IMR-90 (cell line): ENCODE data around the gene EME2. TPM values are rescaled to one million over a fixed set of nuclear protein-coding genes. Genes with fewer than 3 reads are reported as not detected.

Source experiments
- ATAC-seq: fragments of 200-7000 bp; cut with Tn5 transposase; 2 replicates; pipeline ENCODE4 v1.9.1; 2020; ENCODE audit warnings: low read depth, mild to moderate bottlenecking, moderate library complexity
- BruUV-seq: library from RNA; stranded (reverse); fragments of 400-500 nt; replicated peaks from 2 replicates; lab custom pipeline; 2021; lab: Mats Ljungman, UMichigan
- CTCF ChIA-PET: fragments of 300-600 bp; formaldehyde crosslinking; extraction: SDS; loops from one replicate; lab custom pipeline; 2021; ENCODE audit warnings: antibody characterized with exemption; lab: Yijun Ruan, JAX
- POLR2A ChIA-PET: fragments of 300-600 bp; sonication (Branson Sonifier 250); formaldehyde crosslinking; loops from one replicate; lab custom pipeline; 2022; ENCODE audit warnings: antibody characterized with exemption; ENCODE audit not compliant: unreplicated experiment; lab: Charles Lee
- DNase-seq: peaks from one replicate; pipeline ENCODE4 v3.0.0; 2013
- H2AFZ ChIP-seq: replicated peaks from 2 replicates; pipeline ENCODE3; 2013; ENCODE audit warnings: low read length, mild to moderate bottlenecking; ENCODE audit not compliant: poor library complexity
- H2AK5ac ChIP-seq: 2 replicates; pipeline ENCODE4 v1.6.1; 2013; ENCODE audit warnings: low read depth, low read length, inconsistent platforms
- H2AK9ac ChIP-seq: replicated peaks from 2 replicates; pipeline ENCODE3; 2013; ENCODE audit warnings: mild to moderate bottlenecking, low read depth, low read length, moderate library complexity; ENCODE audit not compliant: poor library complexity
- H2BK120ac ChIP-seq: 2 replicates; pipeline ENCODE4 v1.6.1; 2013; ENCODE audit warnings: low read depth, low read length, inconsistent platforms
- H2BK15ac ChIP-seq: 3 replicates; pipeline ENCODE4 v1.6.1; 2013; ENCODE audit warnings: low read depth, low read length, inconsistent platforms
- H2BK20ac ChIP-seq: 2 replicates; pipeline ENCODE4 v1.6.1; 2013; ENCODE audit warnings: low read depth, mild to moderate bottlenecking, inconsistent platforms, low read length, moderate library complexity
- H2BK5ac ChIP-seq: 2 replicates; pipeline ENCODE4 v1.6.1; 2013; ENCODE audit warnings: mild to moderate bottlenecking, low read depth, low read length, inconsistent platforms; ENCODE audit not compliant: poor library complexity, severe bottlenecking
- H3K14ac ChIP-seq: replicated peaks from 2 replicates; pipeline ENCODE4 v1.6.1; 2013; ENCODE audit warnings: low read depth, low read length, inconsistent platforms
- H3K18ac ChIP-seq: 2 replicates; pipeline ENCODE4 v1.6.1; 2013; ENCODE audit warnings: low read depth, low read length, control low read depth
- H3K23ac ChIP-seq: 2 replicates; pipeline ENCODE4 v1.6.1; 2013; ENCODE audit warnings: low read depth, low read length, inconsistent platforms
- H3K27ac ChIP-seq: 2 replicates; pipeline ENCODE4 v1.5.1; 2013; ENCODE audit warnings: mild to moderate bottlenecking, control low read depth, low read length; ENCODE audit not compliant: insufficient read depth
- H3K27me3 ChIP-seq: 2 replicates; pipeline ENCODE4 v1.6.1; 2013; ENCODE audit warnings: low read length; ENCODE audit not compliant: control insufficient read depth, insufficient read depth
- H3K36me3 ChIP-seq: 2 replicates; pipeline ENCODE4 v1.6.1; 2013; ENCODE audit warnings: low read length, mixed read lengths; ENCODE audit not compliant: control insufficient read depth, insufficient read depth
- H3K4ac ChIP-seq: 2 replicates; pipeline ENCODE4 v1.6.1; 2013; ENCODE audit warnings: low read depth, low read length, inconsistent platforms
- H3K4me1 ChIP-seq: 2 replicates; pipeline ENCODE4 v1.6.1; 2013; ENCODE audit warnings: low read length, mixed read lengths; ENCODE audit not compliant: control insufficient read depth, insufficient read depth
- H3K4me2 ChIP-seq: 2 replicates; pipeline ENCODE4 v1.6.1; 2013; ENCODE audit warnings: low read depth, mild to moderate bottlenecking, control low read depth, low read length, moderate library complexity
- H3K4me3 ChIP-seq: 2 replicates; pipeline ENCODE4 v1.5.1; 2013; ENCODE audit warnings: low read depth, mild to moderate bottlenecking, control low read depth, low read length, moderate library complexity; ENCODE audit not compliant: insufficient read depth
- H3K56ac ChIP-seq: 2 replicates; pipeline ENCODE4 v1.6.1; 2013; ENCODE audit warnings: low read length, inconsistent platforms; ENCODE audit not compliant: insufficient read depth; ENCODE audit errors: extremely low read depth
- H3K79me1 ChIP-seq, 2 experiments: 2 replicates each; pipeline ENCODE4 v1.6.1; 2013; ENCODE audit warnings: low read length in 2 of 2, inconsistent platforms in 1 of 2, low read depth in 1 of 2
- H3K9ac ChIP-seq: 2 replicates; pipeline ENCODE4 v1.6.1; 2013; ENCODE audit warnings: low read depth, low read length, control low read depth
- H3K9me1 ChIP-seq: 2 replicates; pipeline ENCODE4 v1.6.1; 2013; ENCODE audit warnings: low read length, inconsistent platforms; ENCODE audit not compliant: insufficient read depth
- H3K9me3 ChIP-seq: 2 replicates; pipeline ENCODE4 v1.6.1; 2013; ENCODE audit warnings: low read length; ENCODE audit not compliant: control insufficient read depth, insufficient read depth
- H4K20me1 ChIP-seq: 2 replicates; pipeline ENCODE4 v1.6.1; 2013; ENCODE audit warnings: low read length, inconsistent platforms; ENCODE audit not compliant: insufficient read depth
- H4K5ac ChIP-seq: 2 replicates; pipeline ENCODE4 v1.6.1; 2013; ENCODE audit warnings: mild to moderate bottlenecking, low read depth, low read length, control low read depth
- H4K8ac ChIP-seq, 2 experiments: 2 replicates each; pipeline ENCODE4 v1.6.1; 2013; ENCODE audit warnings: low read depth in 2 of 2, low read length in 2 of 2, control low read depth in 1 of 2, inconsistent platforms in 1 of 2
- H4K91ac ChIP-seq: 2 replicates; pipeline ENCODE4 v1.6.1; 2013; ENCODE audit warnings: low read depth, low read length, inconsistent platforms; ENCODE audit not compliant: insufficient read depth
- MXI1 ChIP-seq: IDR thresholded peaks from 2 replicates; pipeline ENCODE4 v1.6.1; 2012; ENCODE audit warnings: low read depth, mild to moderate bottlenecking, low read length, moderate library complexity, borderline replicate concordance
- POLR2A ChIP-seq: IDR thresholded peaks from 2 replicates; pipeline ENCODE4 v1.6.1; 2012; ENCODE audit warnings: mild to moderate bottlenecking, low read depth, low read length
- RAD21 ChIP-seq: IDR thresholded peaks from 2 replicates; pipeline ENCODE4 v1.6.1; 2012; ENCODE audit warnings: low read length, improper control_type of control experiment
- WGBS, 2 experiments: methylation state at CpG; one replicate each; pipeline versions ENCODE4 v1.1.5 to v1.1.7; 2013; ENCODE audit warnings: missing lambda C conversion rate in 2 of 2; ENCODE audit not compliant: insufficient read length in 1 of 2; ENCODE audit errors: extremely low coverage in 2 of 2; 5-methylcytosine and 5-hydroxymethylcytosine counted together
- dilution Hi-C: fragments of 300-500 bp; cut with HindIII; formaldehyde crosslinking; loops from one replicate; pipeline ENCODE4 v1.14.3; 2018; ENCODE audit warnings: low sequenced_read_pairs; ENCODE audit not compliant: unreplicated experiment
- in situ Hi-C: fragments of 300-500 bp; cut with MboI; formaldehyde crosslinking; loops from 3 replicates; pipeline ENCODE4 v1.14.3; 2019; ENCODE audit warnings: low sequenced_read_pairs, inconsistent platforms, mixed read lengths
- intact Hi-C: fragments of 100-400 bp; cut with micrococcal nuclease; formaldehyde crosslinking; loops from 2 replicates; pipeline ENCODE4 v1.10.0; 2022
- polyA plus RNA-seq, 3 experiments: library from polyadenylated mRNA; depleted of rRNA; stranded (reverse); fragments of >200 nt; gene quantifications; 2 replicates each; pipeline ENCODE4 v1.2.3, GENCODE V29; 2012; ENCODE audit warnings: low replicate concordance in 1 of 3
- total RNA-seq: library from RNA; depleted of rRNA; stranded (reverse); fragments of >200 nt; gene quantifications from 2 replicates; pipeline ENCODE4 v1.2.3, GENCODE V29; 2012
- TF ChIP-seq, protein P1 (sequence below): conservative IDR thresholded peaks from 2 replicates; pipeline ENCODE4 v1.5.1; 2012; ENCODE audit warnings: mild to moderate bottlenecking, low read depth, low read length, improper control_type of control experiment

Gene EME2
- total and polyA plus RNA-seq, 2 of the 4 experiments (the other 2 are of a cell fraction), result 1.3 to 9.6 TPM

DNA sequence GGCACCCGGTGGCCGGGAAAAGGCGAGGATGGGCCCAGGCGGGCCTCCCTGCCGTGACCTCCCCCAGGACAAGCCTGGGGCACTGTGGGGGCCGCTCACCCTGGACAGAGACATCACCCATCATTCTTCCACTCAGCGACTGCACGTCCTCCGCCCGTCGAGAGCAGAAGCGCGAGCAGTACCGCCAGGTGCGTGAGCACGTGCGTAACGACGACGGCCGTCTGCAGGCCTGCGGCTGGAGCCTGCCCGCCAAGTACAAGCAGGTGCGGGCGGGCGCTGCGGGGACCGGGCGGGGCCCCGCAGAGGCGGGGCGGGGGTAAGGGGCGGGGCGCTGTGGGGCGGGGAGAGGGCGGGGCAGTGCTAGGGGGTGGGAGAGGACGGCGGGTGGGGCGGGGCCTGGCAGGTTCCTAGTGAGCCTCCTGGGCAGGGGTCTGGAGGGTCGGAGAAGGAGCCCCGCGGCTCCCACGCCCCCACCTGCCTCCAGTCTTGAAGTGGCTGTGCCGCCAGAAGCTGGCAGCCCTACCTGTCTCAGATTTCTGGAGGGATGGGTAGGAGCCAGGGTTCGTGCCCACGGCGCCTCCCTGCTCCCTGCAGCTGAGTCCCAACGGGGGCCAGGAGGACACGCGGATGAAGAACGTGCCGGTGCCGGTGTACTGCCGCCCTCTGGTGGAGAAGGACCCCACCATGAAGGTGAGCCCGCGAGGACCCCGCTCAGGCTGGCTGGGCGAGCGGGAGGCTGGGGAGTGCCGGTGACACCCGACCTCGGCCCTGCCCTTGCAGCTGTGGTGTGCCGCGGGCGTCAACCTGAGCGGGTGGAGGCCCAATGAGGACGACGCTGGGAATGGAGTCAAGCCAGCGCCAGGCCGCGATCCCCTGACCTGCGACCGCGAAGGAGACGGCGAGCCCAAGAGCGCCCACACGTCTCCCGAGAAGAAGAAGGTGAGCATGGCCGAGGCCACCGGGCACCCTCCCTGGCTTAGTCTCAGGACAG, 8.8 kb upstream of the EME2 start:
- Histone ChIP-seq H3K9me1 (no peaks in the 10 kb centered on the region), H4K8ac (no peak overlapping the region), H3K27me3 (no peaks in the 10 kb centered on the region), H2AFZ (no peak overlapping the region), H3K27ac (no peak overlapping the region), H2BK120ac (no peak overlapping the region), H3K9ac (no peak overlapping the region), H3K4ac (no peak overlapping the region), H2AK9ac (no peak overlapping the region), H3K9me3 (no peaks in the 10 kb centered on the region), H4K5ac (no peak overlapping the region), H3K79me1 (no peaks in the 10 kb centered on the region), H3K4me3 (no peak overlapping the region), H2BK15ac (no peak overlapping the region), H3K14ac (no peak overlapping the region), H2BK5ac (no peak overlapping the region), H3K36me3 (peaks cover 83% of the 10 kb centered on the region), H3K18ac (no peak overlapping the region), H3K56ac (no peak overlapping the region), H3K4me2 (no peak overlapping the region), H4K91ac (no peak overlapping the region), H3K23ac (no peak overlapping the region), H2AK5ac (no peak overlapping the region), H4K20me1 (no peaks in the 10 kb centered on the region; the same call in 1 of the 2 replicates), H2BK20ac (no peak overlapping the region), H3K4me1 (no peaks in the 10 kb centered on the region)
- 63% methylated on average over 18 of the region's 81 CpGs; no CpG with 5 or more reads in 1 of the 2 experiments for WGBS, 2 experiments
- DNase-seq (no peak), ATAC-seq (no peak)
- CTCF ChIA-PET, result interaction anchor here (1.3 kb wide), 1 partner anchor 51 kb away, joined by 4 read pairs; no protein-coding TSS in a partner anchor
- POLR2A ChIA-PET, result no interaction called here
- dilution Hi-C loops, result no loop called here
- BruUV-seq, result no TSS peak
- in situ Hi-C loops, result loop anchor here (5.0 kb wide), 1 partner anchor 52 kb away; no protein-coding TSS in a partner anchor
- intact Hi-C loops, result no loop called here
- TF ChIP-seq RAD21 (peak; percentile 37), POLR2A (no peak), MXI1 (no peak)
- TF ChIP-seq, protein P1, sequence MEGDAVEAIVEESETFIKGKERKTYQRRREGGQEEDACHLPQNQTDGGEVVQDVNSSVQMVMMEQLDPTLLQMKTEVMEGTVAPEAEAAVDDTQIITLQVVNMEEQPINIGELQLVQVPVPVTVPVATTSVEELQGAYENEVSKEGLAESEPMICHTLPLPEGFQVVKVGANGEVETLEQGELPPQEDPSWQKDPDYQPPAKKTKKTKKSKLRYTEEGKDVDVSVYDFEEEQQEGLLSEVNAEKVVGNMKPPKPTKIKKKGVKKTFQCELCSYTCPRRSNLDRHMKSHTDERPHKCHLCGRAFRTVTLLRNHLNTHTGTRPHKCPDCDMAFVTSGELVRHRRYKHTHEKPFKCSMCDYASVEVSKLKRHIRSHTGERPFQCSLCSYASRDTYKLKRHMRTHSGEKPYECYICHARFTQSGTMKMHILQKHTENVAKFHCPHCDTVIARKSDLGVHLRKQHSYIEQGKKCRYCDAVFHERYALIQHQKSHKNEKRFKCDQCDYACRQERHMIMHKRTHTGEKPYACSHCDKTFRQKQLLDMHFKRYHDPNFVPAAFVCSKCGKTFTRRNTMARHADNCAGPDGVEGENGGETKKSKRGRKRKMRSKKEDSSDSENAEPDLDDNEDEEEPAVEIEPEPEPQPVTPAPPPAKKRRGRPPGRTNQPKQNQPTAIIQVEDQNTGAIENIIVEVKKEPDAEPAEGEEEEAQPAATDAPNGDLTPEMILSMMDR, result peak; percentile 27; the same call in 1 of the 2 replicates
